Fibroblast of lung (primary cell): ENCODE results near the gene DSG1.

Experiments used
- EZH2 ChIP-seq: IDR thresholded peaks from 2 replicates; pipeline ENCODE4 v1.5.1; 2012; ENCODE audit warnings: low read length, control low read depth, mild to moderate bottlenecking; ENCODE audit errors: missing control alignments
- TF ChIP-seq, protein P1 (sequence below), 2 donors: IDR thresholded peaks in 1 of 2; conservative IDR thresholded peaks in 1 of 2; 1 replicate in 1 of 2; 2 replicates in 1 of 2; pipeline ENCODE4 v1.5.1; 2011 to 2012; ENCODE audit warnings: low read length in 2 of 2, control low read depth in 1 of 2, inconsistent platforms in 1 of 2, low read depth in 1 of 2, mild to moderate bottlenecking in 1 of 2

DNA sequence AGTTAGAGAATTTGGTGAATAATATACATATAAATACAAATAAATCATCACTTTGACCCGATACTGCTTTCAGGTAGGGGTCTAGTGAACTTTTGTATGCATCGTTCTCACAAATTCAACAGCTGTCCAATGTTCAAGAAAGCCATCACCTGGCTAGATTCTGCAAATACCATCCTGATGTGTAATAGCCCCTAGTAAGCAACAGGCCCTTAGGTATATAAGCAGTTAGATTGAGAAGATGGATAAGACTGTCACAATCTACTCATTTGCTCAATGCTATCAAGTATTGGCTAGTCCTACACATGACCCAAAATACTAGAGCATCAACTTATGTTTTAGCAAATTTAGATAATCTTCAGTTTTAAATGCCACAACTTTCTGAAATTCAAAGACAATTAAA, 20.7 kb upstream of the DSG1 start:
- TF ChIP-seq, protein P1, sequence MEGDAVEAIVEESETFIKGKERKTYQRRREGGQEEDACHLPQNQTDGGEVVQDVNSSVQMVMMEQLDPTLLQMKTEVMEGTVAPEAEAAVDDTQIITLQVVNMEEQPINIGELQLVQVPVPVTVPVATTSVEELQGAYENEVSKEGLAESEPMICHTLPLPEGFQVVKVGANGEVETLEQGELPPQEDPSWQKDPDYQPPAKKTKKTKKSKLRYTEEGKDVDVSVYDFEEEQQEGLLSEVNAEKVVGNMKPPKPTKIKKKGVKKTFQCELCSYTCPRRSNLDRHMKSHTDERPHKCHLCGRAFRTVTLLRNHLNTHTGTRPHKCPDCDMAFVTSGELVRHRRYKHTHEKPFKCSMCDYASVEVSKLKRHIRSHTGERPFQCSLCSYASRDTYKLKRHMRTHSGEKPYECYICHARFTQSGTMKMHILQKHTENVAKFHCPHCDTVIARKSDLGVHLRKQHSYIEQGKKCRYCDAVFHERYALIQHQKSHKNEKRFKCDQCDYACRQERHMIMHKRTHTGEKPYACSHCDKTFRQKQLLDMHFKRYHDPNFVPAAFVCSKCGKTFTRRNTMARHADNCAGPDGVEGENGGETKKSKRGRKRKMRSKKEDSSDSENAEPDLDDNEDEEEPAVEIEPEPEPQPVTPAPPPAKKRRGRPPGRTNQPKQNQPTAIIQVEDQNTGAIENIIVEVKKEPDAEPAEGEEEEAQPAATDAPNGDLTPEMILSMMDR (conservative IDR thresholded peaks at IDR 0.05 in 1 of 2, IDR thresholded peaks at IDR 0.05 in 1 of 2; ENCODE audit: low read depth in 1 of 2, low read length in 2 of 2) = no peak
- TF ChIP-seq EZH2 = no peak
